Activated CD8-positive, alpha-beta T cell treated with anti-CD3 and anti-CD28 coated beads, Interleukin-2, amount 10 ng/mL, durations not matched to agents 7 days and 5 days (primary cell): ENCODE results near the gene PLP2. TPM values are rescaled to one million over a fixed set of nuclear protein-coding genes. Genes with fewer than 3 reads are reported as not detected.

Experiments used
- ATAC-seq: fragments of 150-1000 bp; cut with Tn5 transposase; one replicate; pipeline ENCODE4 v1.10.0; 2021; ENCODE audit warnings: moderate library complexity
- CTCF ChIA-PET: fragments of 350-600 bp; sonication (Branson Sonifier 250); formaldehyde crosslinking; loops from one replicate; lab custom pipeline; 2021; ENCODE audit warnings: antibody characterized with exemption; lab: Charles Lee
- POLR2A ChIA-PET: fragments of 350-600 bp; sonication (Branson Sonifier 250); formaldehyde crosslinking; loops from one replicate; lab custom pipeline; 2021; ENCODE audit warnings: antibody characterized with exemption; lab: Charles Lee
- DNase-seq: peaks from one replicate; pipeline ENCODE4 v3.0.0-alpha.2; 2020
- H3K27ac Mint-ChIP-seq: one replicate; pipeline ENCODE4 v1.8.0; 2021; ENCODE audit warnings: mild to moderate bottlenecking, mixed read lengths
- H3K27me3 Mint-ChIP-seq: one replicate; pipeline ENCODE4 v1.8.0; 2021; ENCODE audit warnings: low read depth, mixed read lengths
- H3K36me3 Mint-ChIP-seq: one replicate; pipeline ENCODE4 v1.8.0; 2021; ENCODE audit warnings: low read depth, mixed read lengths
- H3K4me1 Mint-ChIP-seq: one replicate; pipeline ENCODE4 v1.8.0; 2021; ENCODE audit warnings: low read depth, mixed read lengths
- H3K4me3 Mint-ChIP-seq: one replicate; pipeline ENCODE4 v1.8.0; 2021; ENCODE audit warnings: mild to moderate bottlenecking, mixed read lengths
- H3K9me3 Mint-ChIP-seq: one replicate; pipeline ENCODE4 v1.8.0; 2022; ENCODE audit warnings: mixed read lengths; ENCODE audit not compliant: insufficient read depth
- total RNA-seq, 2 experiments: library from RNA; stranded (reverse); gene quantifications; one replicate each; pipeline ENCODE4 v1.2.3, GENCODE V29; 2021

Gene PLP2
- total RNA-seq, 2 experiments from 2014 or later = 203 to 214 TPM

DNA sequence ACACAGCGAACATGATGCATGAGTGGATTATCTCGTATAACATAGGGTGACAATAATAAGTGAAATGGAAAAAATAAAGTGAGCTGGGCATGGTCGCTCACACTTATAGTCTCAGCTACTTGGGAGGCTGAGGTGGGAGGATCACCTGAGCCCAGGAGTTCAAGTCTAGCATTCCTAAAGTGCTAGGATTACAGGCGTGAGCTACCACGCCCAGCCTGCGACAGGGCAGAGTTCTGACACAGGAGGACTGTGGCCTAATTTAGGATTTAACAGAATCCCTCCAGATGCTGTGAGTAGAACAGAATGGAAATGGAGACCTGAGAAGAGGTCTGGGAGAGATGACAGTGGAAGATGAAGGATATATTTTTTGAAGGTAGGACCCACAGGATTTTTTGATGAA, 17.9 kb downstream of the PLP2 start:
- H3K9me3 Mint-ChIP-seq = no peaks in the 10 kb centered on the region
- H3K27me3 Mint-ChIP-seq = no peaks in the 10 kb centered on the region
- POLR2A ChIA-PET = no interaction called here
- H3K27ac Mint-ChIP-seq = peak overlapping the region; percentile 93
- DNase-seq (no peak), ATAC-seq (no peak)
- H3K4me1 Mint-ChIP-seq = peaks cover 49% of the 10 kb centered on the region
- peak overlapping the region; percentile 89 for H3K4me3 Mint-ChIP-seq
- CTCF ChIA-PET = no interaction called here
- H3K36me3 Mint-ChIP-seq = no peaks in the 10 kb centered on the region

DNA sequence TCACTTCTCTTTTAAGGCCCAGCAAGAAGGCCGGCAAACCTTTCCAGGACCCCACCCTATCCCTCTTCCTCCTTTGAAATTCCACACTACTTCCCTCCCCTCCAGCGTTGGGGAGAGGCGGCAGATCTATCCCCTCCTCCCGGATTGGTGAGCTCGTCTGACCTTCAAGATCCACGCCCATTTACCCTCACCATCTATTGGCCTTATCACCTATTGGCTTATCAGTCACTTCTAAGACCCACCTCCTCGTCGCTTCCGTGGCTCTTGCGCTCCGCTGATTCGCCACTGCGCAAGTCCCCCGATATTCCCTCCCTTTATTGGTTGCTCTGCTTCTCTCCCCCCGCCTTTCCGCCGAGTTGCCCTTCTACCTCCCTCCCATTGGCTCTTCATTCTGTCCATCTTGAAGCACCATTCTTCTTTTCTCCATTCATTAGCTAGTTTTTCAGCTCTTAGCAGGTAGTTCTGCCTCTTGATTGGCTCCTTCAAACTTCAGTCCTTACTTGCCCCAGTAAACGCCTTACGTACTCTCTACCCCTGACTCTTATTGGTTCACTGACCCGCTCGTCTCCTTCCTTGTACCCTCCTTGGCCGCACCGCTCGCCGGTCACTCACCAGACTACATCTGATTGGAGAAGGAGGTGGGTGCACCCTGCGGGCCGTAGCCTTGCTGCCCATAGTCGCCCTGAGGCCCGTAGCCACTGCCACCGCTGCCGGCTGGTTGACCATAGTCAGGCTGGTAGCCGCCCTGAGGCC, 19.3 kb downstream of the PLP2 start:
- Mint-ChIP-seq H3K27me3 (no peaks in the 10 kb centered on the region), H3K27ac (peak overlapping the region; percentile 93), H3K9me3 (no peaks in the 10 kb centered on the region), H3K36me3 (no peaks in the 10 kb centered on the region), H3K4me1 (peaks cover 45% of the 10 kb centered on the region), H3K4me3 (peak overlapping the region; percentile 89)
- ATAC-seq (peak; percentile 94), DNase-seq (peak; percentile 93)
- CTCF ChIA-PET = interaction anchor here (0.6 to 2.1 kb wide), 11 partner anchors 10 to 563 kb away, joined by 3 to 7 read pairs (median 4); partner anchors contain the start of gene PLP2
- POLR2A ChIA-PET = interaction anchor here (0.8 to 1.0 kb wide), 2 partner anchors 76 to 82 kb away, joined by 3 to 6 read pairs; no protein-coding TSS in a partner anchor

DNA sequence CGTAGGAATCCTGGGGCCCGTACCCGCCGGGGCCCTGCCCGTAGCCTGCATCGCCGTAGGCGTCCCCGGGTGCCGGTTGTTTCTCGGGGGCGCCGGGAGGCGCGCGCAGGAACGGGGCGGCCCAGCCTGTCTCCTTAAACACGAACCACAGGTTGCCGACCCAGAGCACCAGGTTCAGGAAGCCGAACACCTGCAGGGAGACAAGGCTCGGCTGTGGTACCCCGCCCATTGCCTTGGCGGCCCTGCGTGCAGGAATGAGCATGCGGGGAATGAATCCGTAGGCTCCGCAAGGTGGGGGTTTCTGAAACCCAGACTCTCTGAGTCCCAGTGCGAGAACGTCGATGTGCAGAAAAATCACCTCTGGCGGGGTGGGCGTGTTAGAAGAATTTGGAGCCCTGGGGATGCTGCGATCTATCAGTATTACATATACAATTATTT, 19.9 kb downstream of the PLP2 start:
- ChIA-PET POLR2A (interaction anchor here (0.6 kb wide), 1 partner anchor 189 kb away, joined by 3 read pairs; no protein-coding TSS in a partner anchor), CTCF (interaction anchor here (0.8 to 2.5 kb wide), 9 partner anchors 11 to 687 kb away, joined by 3 to 14 read pairs (median 7); partner anchors contain the start of gene USP27X)
- H3K9me3 Mint-ChIP-seq = no peaks in the 10 kb centered on the region
- peaks cover 42% of the 10 kb centered on the region for H3K4me1 Mint-ChIP-seq
- DNase-seq = peak; percentile 44
- no peaks in the 10 kb centered on the region for H3K36me3 Mint-ChIP-seq
- peak overlapping the region; percentile 93 for H3K27ac Mint-ChIP-seq
- H3K27me3 Mint-ChIP-seq = no peaks in the 10 kb centered on the region
- H3K4me3 Mint-ChIP-seq = peak overlapping the region; percentile 89
- no peak for ATAC-seq

DNA sequence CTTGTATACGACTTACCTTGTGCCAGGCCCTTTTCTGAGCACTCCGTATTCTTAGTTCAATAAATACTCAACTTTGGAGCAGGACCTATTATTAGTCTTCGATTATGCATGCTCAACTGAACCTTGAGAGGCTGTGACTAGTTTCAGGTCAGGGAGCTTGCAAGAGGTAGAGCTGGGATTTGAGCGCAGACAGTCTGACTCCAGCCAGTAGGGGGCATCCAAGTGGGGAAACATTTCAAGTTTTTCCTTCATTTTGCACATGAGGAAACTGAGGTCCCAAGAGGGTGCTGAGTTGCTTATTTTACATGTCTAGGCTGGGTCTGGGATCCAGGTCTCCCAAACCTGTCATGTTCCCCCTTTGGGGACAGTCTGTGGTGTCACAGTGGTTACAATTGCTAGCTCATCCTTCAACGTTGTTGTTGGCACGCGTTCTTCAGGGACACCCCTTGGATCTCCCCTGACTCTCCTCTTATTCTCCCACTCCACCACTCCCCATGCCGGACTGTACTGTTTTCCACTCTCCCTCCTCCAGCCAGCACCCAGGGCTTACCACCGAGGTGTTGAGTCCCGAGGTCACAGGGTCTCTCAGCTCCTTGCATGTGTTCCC, 21.1 kb downstream of the PLP2 start:
- ATAC-seq (no peak), DNase-seq (peak; percentile 58)
- Mint-ChIP-seq H3K4me3 (peak overlapping the region; percentile 42), H3K36me3 (no peaks in the 10 kb centered on the region), H3K27ac (peak overlapping the region; percentile 58), H3K9me3 (no peaks in the 10 kb centered on the region), H3K4me1 (peaks cover 39% of the 10 kb centered on the region), H3K27me3 (no peaks in the 10 kb centered on the region)
- ChIA-PET POLR2A (no interaction called here), CTCF (interaction anchor here (0.7 to 2.5 kb wide), 28 partner anchors 9 to 686 kb away, joined by 3 to 14 read pairs (median 4); partner anchors contain the start of genes PQBP1, TIMM17B and USP27X)

DNA sequence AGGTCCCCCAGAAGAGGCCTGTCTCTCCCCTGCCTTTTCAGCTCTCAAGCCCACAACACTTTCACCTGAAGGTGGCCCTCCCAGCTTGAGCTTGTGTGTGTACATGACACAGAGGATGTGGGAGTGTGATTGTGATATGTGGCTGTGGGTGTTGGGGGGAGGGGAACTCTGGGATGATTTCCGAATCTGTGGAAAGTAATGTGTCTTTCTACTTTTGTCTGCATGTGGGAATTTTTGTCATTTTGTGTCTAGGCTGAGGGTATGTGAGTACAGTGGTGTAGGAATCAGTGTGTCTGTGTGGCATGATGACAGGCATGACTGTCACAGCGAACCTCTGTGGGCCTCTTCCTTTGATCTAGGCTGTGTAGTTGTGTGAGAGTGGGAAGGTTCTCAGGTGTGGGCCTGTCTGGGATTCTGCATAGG, 21.9 kb downstream of the PLP2 start:
- Mint-ChIP-seq H3K9me3 (no peaks in the 10 kb centered on the region), H3K4me1 (peaks cover 41% of the 10 kb centered on the region), H3K36me3 (no peaks in the 10 kb centered on the region), H3K27ac (peak overlapping the region; percentile 58), H3K27me3 (no peaks in the 10 kb centered on the region), H3K4me3 (no peak overlapping the region)
- DNase-seq (peak; percentile 30), ATAC-seq (no peak)
- CTCF ChIA-PET = interaction anchor here (0.7 to 2.5 kb wide), 20 partner anchors 21 to 685 kb away, joined by 3 to 14 read pairs (median 4); partner anchors contain the start of genes PQBP1, TIMM17B and USP27X
- POLR2A ChIA-PET = no interaction called here

DNA sequence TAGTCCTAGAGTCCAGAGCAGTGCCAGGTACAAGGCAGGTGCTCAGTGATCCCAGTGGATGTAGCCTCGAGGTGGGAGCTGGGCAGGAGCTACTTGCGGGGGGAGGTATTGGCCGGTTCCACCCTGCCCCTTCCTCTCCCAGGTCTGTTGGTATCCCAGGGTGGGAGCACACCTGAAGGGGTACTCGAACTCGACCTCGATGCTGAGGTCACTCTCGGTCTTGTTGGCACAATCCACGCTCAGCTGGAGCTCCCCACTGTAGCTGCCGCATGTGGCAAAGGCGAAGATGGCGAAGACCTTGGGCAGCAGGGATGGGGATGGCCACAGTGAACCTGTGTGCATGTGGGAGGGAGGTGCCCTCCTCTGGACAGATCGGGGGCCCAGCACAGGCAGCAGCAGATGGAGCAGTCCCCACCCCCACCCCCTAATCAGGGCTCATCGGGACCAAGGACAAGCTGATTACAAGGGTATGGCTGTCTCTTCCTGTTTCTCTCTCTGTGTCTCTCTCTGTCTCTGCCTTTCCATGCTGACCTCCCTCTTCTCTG, 25.9 kb downstream of the PLP2 start:
- H3K36me3 Mint-ChIP-seq = no peaks in the 10 kb centered on the region
- H3K4me3 Mint-ChIP-seq = no peak overlapping the region
- CTCF ChIA-PET = no interaction called here
- ATAC-seq (no peak), DNase-seq (no peak)
- no peak overlapping the region for H3K27ac Mint-ChIP-seq
- no peaks in the 10 kb centered on the region for H3K9me3 Mint-ChIP-seq
- POLR2A ChIA-PET = no interaction called here
- no peaks in the 10 kb centered on the region for H3K27me3 Mint-ChIP-seq
- H3K4me1 Mint-ChIP-seq = peaks cover 38% of the 10 kb centered on the region

DNA sequence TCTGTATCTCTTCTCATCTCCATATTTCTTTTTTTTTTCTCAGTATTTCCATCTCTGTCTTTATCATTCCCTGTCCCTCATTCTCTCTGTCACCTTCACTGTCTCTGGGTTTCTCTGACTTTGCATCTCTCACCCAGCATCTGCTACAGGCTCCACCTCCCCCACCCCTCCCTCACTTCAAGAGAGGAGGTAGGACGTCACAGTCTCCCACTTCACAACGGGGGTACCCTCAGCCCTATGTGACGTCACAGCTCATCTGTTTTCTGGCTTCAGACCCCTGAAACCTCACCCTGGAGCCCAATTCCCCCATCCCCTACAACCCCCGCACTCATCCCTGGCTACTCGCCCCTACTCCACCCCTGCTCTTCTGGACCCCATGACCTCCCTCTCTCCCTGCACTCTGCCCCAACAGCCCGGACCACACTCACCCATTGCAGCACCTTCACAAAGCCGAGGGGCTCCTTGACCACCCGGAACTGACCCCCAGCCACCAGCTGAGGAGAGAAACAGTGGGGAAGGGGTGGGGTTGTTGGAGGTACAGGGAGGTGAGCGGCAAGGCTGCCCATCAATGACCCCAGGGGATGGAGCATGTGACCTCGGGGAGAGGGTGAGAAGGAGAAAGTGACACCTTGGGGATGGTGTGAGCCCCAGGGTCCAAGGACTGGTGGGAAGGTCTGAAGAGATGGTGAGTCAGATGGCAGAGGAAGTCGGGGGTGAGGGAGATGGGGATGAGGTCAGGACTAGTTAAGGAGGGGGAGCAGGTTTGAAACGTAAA, 27.0 kb downstream of the PLP2 start:
- ChIA-PET POLR2A (no interaction called here), CTCF (no interaction called here)
- no peak for ATAC-seq
- H3K4me3 Mint-ChIP-seq = peak overlapping the region; percentile 18
- no peak for DNase-seq
- H3K9me3 Mint-ChIP-seq = no peaks in the 10 kb centered on the region
- H3K4me1 Mint-ChIP-seq = peaks cover 26% of the 10 kb centered on the region
- no peaks in the 10 kb centered on the region for H3K36me3 Mint-ChIP-seq
- H3K27ac Mint-ChIP-seq = no peak overlapping the region
- H3K27me3 Mint-ChIP-seq = no peaks in the 10 kb centered on the region

DNA sequence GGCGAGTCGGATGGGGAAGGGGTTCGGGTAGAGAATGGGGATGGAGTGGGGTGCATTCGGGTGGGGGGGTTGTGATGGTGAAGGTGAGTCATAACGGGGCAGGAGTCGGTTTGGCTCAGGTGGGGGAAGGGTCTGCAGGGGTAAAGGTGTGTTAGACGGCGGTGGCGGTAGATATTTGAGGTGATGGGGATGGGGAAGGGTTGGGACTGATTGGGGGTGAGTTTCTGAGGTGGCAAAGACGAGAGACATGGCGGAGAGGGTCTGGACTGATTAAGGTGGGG, 27.6 kb downstream of the PLP2 start:
- no peaks in the 10 kb centered on the region for H3K27me3 Mint-ChIP-seq
- ATAC-seq = no peak
- ChIA-PET CTCF (no interaction called here), POLR2A (no interaction called here)
- no peak for DNase-seq
- H3K4me3 Mint-ChIP-seq = peak overlapping the region; percentile 18
- no peaks in the 10 kb centered on the region for H3K36me3 Mint-ChIP-seq
- H3K9me3 Mint-ChIP-seq = no peaks in the 10 kb centered on the region
- no peak overlapping the region for H3K27ac Mint-ChIP-seq
- H3K4me1 Mint-ChIP-seq = peaks cover 23% of the 10 kb centered on the region

DNA sequence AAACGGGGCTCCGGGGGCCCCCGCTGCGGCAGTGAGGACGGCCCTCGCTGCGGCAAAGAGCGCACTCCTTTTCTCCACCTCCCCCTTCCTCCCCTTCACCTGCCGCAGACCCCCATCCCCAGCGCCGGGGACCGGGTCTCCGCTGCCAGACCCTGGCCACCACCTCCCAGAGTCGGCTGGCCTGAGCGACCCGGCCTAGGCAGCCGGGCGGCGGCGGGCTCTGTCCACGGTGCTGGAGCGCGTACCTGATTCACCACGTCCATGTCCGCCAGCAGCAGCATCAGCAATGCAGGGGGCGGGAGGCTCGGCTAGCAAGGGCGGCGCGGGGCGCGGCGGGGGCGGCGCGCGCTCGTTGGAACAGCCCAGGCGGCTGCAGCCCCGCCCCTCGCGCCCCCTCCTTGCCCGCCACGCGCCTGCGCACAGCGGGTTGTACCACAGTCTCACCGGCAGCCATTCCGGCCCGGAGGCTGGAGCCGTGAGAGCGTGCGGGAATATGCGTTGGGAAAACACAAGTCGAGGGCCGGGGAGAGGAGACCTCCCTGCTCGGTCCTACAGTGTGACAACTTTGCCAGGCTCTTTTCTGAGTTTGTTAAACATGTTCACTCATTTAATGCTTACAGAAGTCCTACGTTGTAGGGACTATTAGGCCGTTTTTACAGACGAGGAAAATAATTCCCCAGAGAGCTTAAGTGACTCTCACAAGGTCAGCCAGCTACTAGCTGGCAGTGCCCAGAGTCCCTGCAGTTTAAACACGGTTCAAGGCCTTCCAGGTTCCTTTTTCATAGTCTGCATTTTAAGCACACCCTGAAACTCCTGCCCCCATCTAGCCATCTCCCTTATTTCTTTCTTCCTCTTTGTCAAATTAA, 28.4 kb downstream of the PLP2 start, which contains the start of gene SYP:
Gene SYP, minus strand, starts transcription at position 288 of the 866 bp plus-strand sequence. Its CDS starts 7 bp downstream, at position 281.
- CTCF ChIA-PET = interaction anchor here (0.8 kb wide), 1 partner anchor 9 kb away, joined by 3 read pairs; no protein-coding TSS in a partner anchor
- Mint-ChIP-seq H3K9me3 (no peaks in the 10 kb centered on the region), H3K4me1 (peaks cover 23% of the 10 kb centered on the region), H3K36me3 (no peaks in the 10 kb centered on the region), H3K4me3 (peak within 1 kb of the TSS; percentile 43), H3K27me3 (no peaks in the 10 kb centered on the region), H3K27ac (no peak within 1 kb of the TSS)
- POLR2A ChIA-PET = no interaction called here
- ATAC-seq (peak; percentile 99), DNase-seq (peak; percentile 89)

DNA sequence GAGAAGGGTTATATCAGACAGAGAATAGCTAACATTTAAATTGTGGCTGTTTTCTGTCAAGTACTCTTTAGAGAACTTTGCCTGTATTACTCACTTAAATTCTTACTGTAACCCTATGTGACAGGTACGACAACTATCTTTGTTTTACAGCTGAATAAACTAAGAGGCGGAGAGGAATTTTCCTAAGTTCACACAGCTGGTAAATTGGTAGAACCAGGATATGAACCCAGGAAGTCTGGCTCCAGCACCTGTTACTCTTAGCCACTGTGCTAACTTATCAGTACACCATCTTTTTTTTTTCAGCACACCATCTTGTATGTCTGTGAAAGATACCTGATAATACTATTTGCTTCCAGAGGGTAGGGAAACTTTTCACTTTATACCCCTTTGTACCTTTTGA, 30.3 kb downstream of the PLP2 start:
- CTCF ChIA-PET = interaction anchor here (0.8 to 2.2 kb wide), 2 partner anchors 9 to 11 kb away, joined by 3 to 13 read pairs; no protein-coding TSS in a partner anchor
- H3K9me3 Mint-ChIP-seq = no peaks in the 10 kb centered on the region
- H3K36me3 Mint-ChIP-seq = no peaks in the 10 kb centered on the region
- POLR2A ChIA-PET = no interaction called here
- ATAC-seq (no peak), DNase-seq (no peak)
- H3K27me3 Mint-ChIP-seq = no peaks in the 10 kb centered on the region
- H3K4me1 Mint-ChIP-seq = peaks cover 23% of the 10 kb centered on the region
- H3K4me3 Mint-ChIP-seq = no peak overlapping the region
- H3K27ac Mint-ChIP-seq = no peak overlapping the region
